SK-N-SH (cell line): ENCODE data around the gene PDIA3. TPM values are rescaled to one million over a fixed set of nuclear protein-coding genes. Genes with fewer than 3 reads are reported as not detected.
"Not testable (repeated sequence)": the region's sequence is repeated elsewhere in the genome, so short reads cannot be mapped to it uniquely, and the experiment has no call there.

Experiments
- CTCF ChIA-PET: fragments of 300-600, 350-600 bp; formaldehyde crosslinking; extraction: SDS; loops from one replicate; lab custom pipeline; 2021; lab: Yijun Ruan, JAX
- POLR2A ChIA-PET: fragments of 350-600 bp; sonication (Branson Sonifier 250); formaldehyde crosslinking; extraction: SDS; loops from one replicate; lab custom pipeline; 2020; ENCODE audit warnings: antibody characterized with exemption, inconsistent platforms; lab: Yijun Ruan, JAX
- DNase-seq: peaks from one replicate; pipeline ENCODE4 v3.0.0; 2012
- H2AFZ ChIP-seq: fragments of 200-600 bp; sonication (generic); 2 replicates; pipeline ENCODE4 v1.8.1; 2016; ENCODE audit warnings: antibody characterized with exemption, mild to moderate bottlenecking, low read depth
- H3F3A ChIP-seq: fragments of 200-600 bp; sonication (generic); replicated peaks from 2 replicates; pipeline ENCODE3; 2016; ENCODE audit warnings: antibody characterized with exemption, mild to moderate bottlenecking; ENCODE audit not compliant: insufficient read depth
- H3K27ac ChIP-seq, 2 experiments: fragments of 200-500 bp in 1 of 2; fragments of 200-600 bp in 1 of 2; sonication (Bioruptor generic) in 1 of 2; sonication (generic), shearing (Covaris generic) in 1 of 2; 2 replicates each; pipeline versions ENCODE4 v1.5.1 to v1.6.1; 2014 to 2016; ENCODE audit warnings: low read depth in 2 of 2, inconsistent platforms in 1 of 2, low read length in 1 of 2, mild to moderate bottlenecking in 1 of 2, mixed read lengths in 1 of 2
- H3K27me3 ChIP-seq: fragments of 200-600 bp; sonication (generic), shearing (Covaris generic); 2 replicates; pipeline ENCODE4 v1.6.1; 2016; ENCODE audit warnings: mixed run types; ENCODE audit not compliant: insufficient read depth
- H3K36me3 ChIP-seq, 2 experiments: fragments of 200-500 bp in 1 of 2; fragments of 200-600 bp in 1 of 2; sonication (Bioruptor generic) in 1 of 2; sonication (generic) in 1 of 2; replicated peaks in 1 of 2; 2 replicates each; pipeline versions ENCODE3 to v1.5.1; 2014 to 2016; ENCODE audit warnings: low read length in 1 of 2, mild to moderate bottlenecking in 1 of 2; ENCODE audit not compliant: insufficient read depth in 2 of 2, control insufficient read depth in 1 of 2
- H3K4me1 ChIP-seq, 2 experiments: fragments of 200-500 bp in 1 of 2; fragments of 200-600 bp in 1 of 2; sonication (Bioruptor generic) in 1 of 2; sonication (generic), shearing (Covaris generic) in 1 of 2; 2 replicates each; pipeline versions ENCODE4 v1.5.1 to v1.6.1; 2014 to 2016; ENCODE audit warnings: low read depth in 1 of 2, low read length in 1 of 2, mixed run types in 1 of 2; ENCODE audit not compliant: insufficient read depth in 2 of 2, control insufficient read depth in 1 of 2
- H3K4me2 ChIP-seq: fragments of 200-600 bp; sonication (generic), shearing (Covaris generic); 2 replicates; pipeline ENCODE4 v1.6.1; 2017; ENCODE audit warnings: mixed run types
- H3K4me3 ChIP-seq, 2 experiments: fragments of 200-500 bp in 1 of 2; fragments of 200-600 bp in 1 of 2; sonication (Bioruptor generic) in 1 of 2; sonication (generic), shearing (Covaris generic) in 1 of 2; 2 replicates each; pipeline versions ENCODE4 v1.5.1 to v1.8.1; 2014 to 2016; ENCODE audit warnings: low read depth in 2 of 2, inconsistent platforms in 1 of 2, low read length in 1 of 2, mild to moderate bottlenecking in 1 of 2, mixed read lengths in 1 of 2, moderate library complexity in 1 of 2
- H3K79me2 ChIP-seq: fragments of 200-600 bp; sonication (generic); 2 replicates; pipeline ENCODE4 v1.8.1; 2017; ENCODE audit warnings: mild to moderate bottlenecking; ENCODE audit not compliant: insufficient read depth
- H3K9ac ChIP-seq: fragments of 200-600 bp; sonication (generic); 2 replicates; pipeline ENCODE4 v1.6.1; 2017; ENCODE audit warnings: mixed run types
- H3K9me2 ChIP-seq: fragments of 200-600 bp; sonication (generic); 2 replicates; pipeline ENCODE4 v1.6.1; 2017; ENCODE audit warnings: mixed run types
- H3K9me3 ChIP-seq: fragments of 200-600 bp; sonication (generic); 2 replicates; pipeline ENCODE4 v1.6.1; 2017; ENCODE audit warnings: mixed run types, mild to moderate bottlenecking, moderate library complexity
- H4K20me1 ChIP-seq: fragments of 200-600 bp; sonication (generic); 2 replicates; pipeline ENCODE4 v1.6.1; 2017; ENCODE audit warnings: mild to moderate bottlenecking, mixed run types; ENCODE audit not compliant: insufficient read depth
- ELF1 ChIP-seq: IDR thresholded peaks from 2 replicates; pipeline ENCODE4 v1.4.0; 2012
- FOXJ3 ChIP-seq: sonication (generic); formaldehyde crosslinking; IDR thresholded peaks from 2 replicates; pipeline ENCODE4 v1.5.1; 2020; ENCODE audit warnings: mild to moderate bottlenecking, missing genetic modification reagents
- GATA2 ChIP-seq: sonication (generic); formaldehyde crosslinking; IDR thresholded peaks from 2 replicates; pipeline ENCODE4 v1.5.0; 2020; ENCODE audit warnings: mild to moderate bottlenecking, missing genetic modification reagents
- IRF3 ChIP-seq: fragments of 150-350 bp; IDR thresholded peaks from 2 replicates; pipeline ENCODE4 v1.6.1; 2016; ENCODE audit warnings: mild to moderate bottlenecking, low read depth, low read length
- JUND ChIP-seq: IDR thresholded peaks from 2 replicates; pipeline ENCODE4 v1.4.0; 2012
- MAX ChIP-seq: IDR thresholded peaks from 2 replicates; pipeline ENCODE4 v1.4.0; 2012; ENCODE audit warnings: low read depth
- MXI1 ChIP-seq: IDR thresholded peaks from 2 replicates; pipeline ENCODE4 v1.6.1; 2012; ENCODE audit warnings: mild to moderate bottlenecking, low read depth, low read length, improper control_type of control experiment
- NFIC ChIP-seq: IDR thresholded peaks from 2 replicates; pipeline ENCODE4 v1.4.0; 2012; ENCODE audit warnings: borderline replicate concordance
- NRF1 ChIP-seq: IDR thresholded peaks from 2 replicates; pipeline ENCODE4 v1.6.1; 2012; ENCODE audit warnings: low read depth, mild to moderate bottlenecking, low read length
- RAD21 ChIP-seq: IDR thresholded peaks from 2 replicates; pipeline ENCODE4 v1.6.1; 2012; ENCODE audit warnings: mild to moderate bottlenecking, low read length
- REST ChIP-seq: IDR thresholded peaks from 2 replicates; pipeline ENCODE4 v1.6.1; 2012; ENCODE audit warnings: mild to moderate bottlenecking, low read depth, low read length, moderate library complexity
- RFX5 ChIP-seq: IDR thresholded peaks from 2 replicates; pipeline ENCODE4 v1.6.1; 2012; ENCODE audit warnings: mild to moderate bottlenecking, improper control_type of control experiment, low read length
- RXRA ChIP-seq: IDR thresholded peaks from 2 replicates; pipeline ENCODE4 v1.4.0; 2012; ENCODE audit warnings: low read depth, mild to moderate bottlenecking, borderline replicate concordance
- TCF12 ChIP-seq: IDR thresholded peaks from 2 replicates; pipeline ENCODE4 v1.4.0; 2012
- USF1 ChIP-seq: IDR thresholded peaks from 2 replicates; pipeline ENCODE4 v1.4.0; 2012; ENCODE audit warnings: low read depth, borderline replicate concordance
- WGBS: methylation state at CpG from one replicate; pipeline ENCODE4 v1.1.6; 2017; ENCODE audit warnings: low lambda C conversion rate; 5-methylcytosine and 5-hydroxymethylcytosine counted together
- polyA plus RNA-seq, 3 experiments: library from polyadenylated mRNA; depleted of rRNA; stranded (reverse); fragments of >200 nt; gene quantifications; 2 replicates each; pipeline ENCODE4 v1.2.3, GENCODE V29; 2012

PDIA3 gene
- polyA plus RNA-seq, 1 of the 3 experiments (the other 2 are of a cell fraction) = 177 TPM

GRCh38 chr15:43723151-43723550 lies 23.1 kb upstream of the PDIA3 start:
- CTCF ChIA-PET = no interaction called here

GRCh38 chr15:43726306-43726705 lies 19.9 kb upstream of the PDIA3 start:
- DNase-seq, H3K79me2 ChIP-seq, H3K36me3 ChIP-seq, H4K20me1 ChIP-seq, H3F3A ChIP-seq, CTCF ChIA-PET, H3K4me1 ChIP-seq, POLR2A ChIA-PET, H3K9me3 ChIP-seq, H3K4me2 ChIP-seq, H3K9ac ChIP-seq, H3K27ac ChIP-seq, H3K27me3 ChIP-seq, H3K4me3 ChIP-seq, H2AFZ ChIP-seq, H3K9me2 ChIP-seq: not testable (repeated sequence)
- WGBS = 86% methylated on average over 1 of the region's 1 CpG

More at GRCh38 chr15:43723151-43723550, 23.1 kb upstream of the PDIA3 start:
- Histone ChIP-seq H3K9me3 (no peaks in the 10 kb centered on the region), H3F3A (no peaks in the 10 kb centered on the region), H3K36me3 (no peaks in the 10 kb centered on the region), H3K79me2 (no peaks in the 10 kb centered on the region), H4K20me1 (no peaks in the 10 kb centered on the region), H2AFZ (no peak overlapping the region), H3K27me3 (no peaks in the 10 kb centered on the region; the same call in 1 of the 2 replicates), H3K4me1 (no peaks in the 10 kb centered on the region), H3K4me2 (no peak overlapping the region), H3K27ac (no peak overlapping the region), H3K9ac (no peak overlapping the region), H3K9me2 (no peaks in the 10 kb centered on the region), H3K4me3 (no peak overlapping the region)
- DNase-seq = no peak
- POLR2A ChIA-PET = no interaction called here
- TF ChIP-seq FOXJ3 (CRISPR knock-in tag) (no peak), JUND (no peak), RXRA (no peak), MXI1 (no peak), IRF3 (no peak), USF1 (no peak), RFX5 (no peak), ELF1 (no peak), MAX (no peak), GATA2 (CRISPR knock-in tag) (no peak), RAD21 (no peak), NFIC (no peak), REST (no peak), NRF1 (no peak), TCF12 (no peak)
- 57% methylated on average over 4 of the region's 4 CpGs for WGBS

- H3K9me3 ChIP-seq, POLR2A ChIA-PET, H3K27me3 ChIP-seq, H3K9me2 ChIP-seq, H3K4me2 ChIP-seq, H3F3A ChIP-seq, H3K4me3 ChIP-seq, H3K27ac ChIP-seq, H3K9ac ChIP-seq, H3K4me1 ChIP-seq, DNase-seq, CTCF ChIA-PET, H3K79me2 ChIP-seq, H4K20me1 ChIP-seq, H2AFZ ChIP-seq, H3K36me3 ChIP-seq: not testable (repeated sequence)
- WGBS = 0% methylated on average over 1 of the region's 1 CpG
Measured at GRCh38 chr15:43728053-43728725, 18.0 kb upstream of the PDIA3 start.
